Colonic mucosa (tissue), 4 donors: ENCODE measurements around the gene MUC5B. TPM values are rescaled to one million over a fixed set of nuclear protein-coding genes. Genes with fewer than 3 reads are reported as not detected.
A peak's percentile ranks its signal among the peaks of the same experiment; 100 is the strongest.

Experiments
- DNase-seq: peaks from one replicate; pipeline ENCODE4 v3.0.0-alpha.2; 2020
- H3K27ac ChIP-seq: fragments of 200-600 bp; one replicate; pipeline ENCODE4 v1.8.0; 2021
- H3K27me3 ChIP-seq: fragments of 200-600 bp; one replicate; pipeline ENCODE4 v1.8.0; 2021
- H3K36me3 ChIP-seq: fragments of 200-600 bp; one replicate; pipeline ENCODE4 v1.8.0; 2021
- H3K4me1 ChIP-seq: fragments of 200-600 bp; one replicate; pipeline ENCODE4 v1.8.0; 2021; ENCODE audit warnings: mild to moderate bottlenecking
- H3K4me3 ChIP-seq: fragments of 200-600 bp; one replicate; pipeline ENCODE4 v1.8.0; 2021
- H3K9ac ChIP-seq, 2 donors: one replicate each; pipeline ENCODE4 v1.7.0; 2013; ENCODE audit warnings: control low read depth in 2 of 2, low read depth in 2 of 2, low read length in 2 of 2
- H3K9me3 ChIP-seq: fragments of 200-600 bp; one replicate; pipeline ENCODE4 v1.8.0; 2021
- CTCF ChIP-seq: fragments of 200-600 bp; IDR thresholded peaks from one replicate; pipeline ENCODE4 v1.8.0; 2022; ENCODE audit warnings: antibody characterized with exemption, mild to moderate bottlenecking
- intact Hi-C: fragments of 100-400 bp; cut with DNase I; formaldehyde crosslinking; loops from one replicate; pipeline ENCODE4 v1.14.1; 2022
- total RNA-seq, 2 donors: library from RNA; stranded (reverse); fragmentation: NEBNext Ultra II Directional in 1 of 2; extraction: Animal tissue kit (Norgen Biotek cat#: 25700) in 1 of 2; gene quantifications; one replicate each; pipeline ENCODE4 v1.2.1, GENCODE V29; 2021
- donor health status: healthy.
- donor health status: DM: no; HTN: no; CAD: no.
- donor health status: DM: no; HTN: no; CAD: no.

MUC5B gene
- total RNA-seq, 2 donors from 2014 or later: 285 to 655 TPM

- TF ChIP-seq CTCF: no peak
- DNase-seq: no peak
Observed at GRCh38 chr11:1258401-1259075, 35.7 kb downstream of the MUC5B start.

GRCh38 chr11:1259076-1259461, 36.2 kb downstream of the MUC5B start:
- intact Hi-C loops: no loop called here
- DNase-seq: no peak
- no peak for TF ChIP-seq CTCF
- Histone ChIP-seq H3K27me3 (no peaks in the 10 kb centered on the region), H3K9ac (no peak overlapping the region), H3K4me3 (no peak overlapping the region), H3K27ac (no peak overlapping the region), H3K9me3 (no peaks in the 10 kb centered on the region), H3K36me3 (no peaks in the 10 kb centered on the region), H3K4me1 (peaks cover 11% of the 10 kb centered on the region)

More at GRCh38 chr11:1258401-1259075, 35.7 kb downstream of the MUC5B start:
- Histone ChIP-seq H3K9me3 (no peaks in the 10 kb centered on the region), H3K27ac (no peak overlapping the region), H3K9ac (no peak overlapping the region), H3K4me1 (peaks cover 11% of the 10 kb centered on the region), H3K4me3 (no peak overlapping the region), H3K27me3 (no peaks in the 10 kb centered on the region), H3K36me3 (no peaks in the 10 kb centered on the region)
- intact Hi-C loops: no loop called here

GRCh38 chr11:1259561-1259960, 36.7 kb downstream of the MUC5B start:
- no peaks in the 10 kb centered on the region for H3K27me3 ChIP-seq
- DNase-seq: no peak
- peaks cover 11% of the 10 kb centered on the region for H3K4me1 ChIP-seq
- no peak overlapping the region for H3K4me3 ChIP-seq
- H3K36me3 ChIP-seq: no peaks in the 10 kb centered on the region
- no peak for TF ChIP-seq CTCF
- H3K9me3 ChIP-seq: no peaks in the 10 kb centered on the region
- intact Hi-C loops: no loop called here
- H3K27ac ChIP-seq: no peak overlapping the region
- no peak overlapping the region for H3K9ac ChIP-seq

- Histone ChIP-seq H3K36me3 (no peaks in the 10 kb centered on the region), H3K9ac (no peak overlapping the region), H3K4me1 (peaks cover 11% of the 10 kb centered on the region), H3K9me3 (no peaks in the 10 kb centered on the region), H3K27ac (no peak overlapping the region), H3K4me3 (no peak overlapping the region), H3K27me3 (no peaks in the 10 kb centered on the region)
- DNase-seq: peak; percentile 85
- intact Hi-C loops: no loop called here
- TF ChIP-seq CTCF: no peak
Observed at GRCh38 chr11:1260023-1260501, 37.2 kb downstream of the MUC5B start.

- no peak overlapping the region for H3K27ac ChIP-seq
- peaks cover 11% of the 10 kb centered on the region for H3K4me1 ChIP-seq
- no peak overlapping the region for H3K4me3 ChIP-seq
- no peaks in the 10 kb centered on the region for H3K27me3 ChIP-seq
- H3K9me3 ChIP-seq: no peaks in the 10 kb centered on the region
- no peak overlapping the region for H3K9ac ChIP-seq
- H3K36me3 ChIP-seq: no peaks in the 10 kb centered on the region
- TF ChIP-seq CTCF: no peak
- intact Hi-C loops: no loop called here
- DNase-seq: no peak
Observed at GRCh38 chr11:1260620-1261019, 37.8 kb downstream of the MUC5B start.
